ENCODE results near the gene ADAM15.

DNA sequence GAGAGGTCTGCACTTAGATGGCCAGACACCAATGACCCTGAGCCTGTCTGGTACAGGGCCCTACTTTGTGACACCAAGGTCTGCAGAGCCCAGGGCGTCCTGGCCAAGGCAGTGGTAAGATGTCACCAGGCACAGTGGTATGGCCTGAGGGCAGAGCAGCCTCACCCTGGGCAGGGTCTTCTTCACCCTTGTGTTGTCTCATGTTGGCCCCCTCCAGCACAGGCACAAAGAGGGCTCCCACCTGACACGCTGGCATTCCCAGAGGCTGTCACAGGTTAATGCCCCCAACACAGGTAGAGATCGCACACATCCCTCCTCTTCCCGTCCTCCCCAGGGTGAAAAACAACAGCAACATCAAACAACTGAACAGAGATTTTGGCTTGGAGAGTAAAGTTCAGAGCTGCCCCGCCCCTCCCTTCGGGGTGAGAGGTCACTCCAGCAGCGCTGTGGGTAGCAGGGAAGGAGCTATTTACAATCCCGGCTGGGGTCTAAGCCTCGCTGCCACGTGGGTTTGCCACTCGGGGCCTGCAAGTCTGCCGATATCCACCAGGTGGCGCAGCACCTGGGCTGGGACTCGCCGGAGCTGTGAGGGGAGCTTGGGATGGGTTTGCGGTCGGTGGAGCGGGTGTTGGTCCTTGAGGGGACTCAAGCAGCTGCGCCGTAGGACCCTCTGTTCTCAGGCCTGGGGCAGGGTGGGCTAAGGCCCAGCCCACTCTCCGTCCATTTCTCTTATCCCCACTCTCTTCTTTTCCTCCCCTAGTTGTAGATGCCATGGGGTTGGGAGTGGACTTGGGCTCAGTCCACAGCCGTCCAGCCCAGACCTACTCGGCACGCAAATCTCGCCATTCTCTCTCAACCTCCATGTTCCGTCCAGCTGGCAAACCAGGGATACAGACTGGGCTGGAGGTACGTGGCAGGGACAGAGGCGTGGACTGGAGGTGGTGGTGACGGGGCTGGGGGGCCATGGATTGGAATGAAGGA, 40.2 kb downstream of the ADAM15 start:
- TF ChIP-seq, protein P1, sequence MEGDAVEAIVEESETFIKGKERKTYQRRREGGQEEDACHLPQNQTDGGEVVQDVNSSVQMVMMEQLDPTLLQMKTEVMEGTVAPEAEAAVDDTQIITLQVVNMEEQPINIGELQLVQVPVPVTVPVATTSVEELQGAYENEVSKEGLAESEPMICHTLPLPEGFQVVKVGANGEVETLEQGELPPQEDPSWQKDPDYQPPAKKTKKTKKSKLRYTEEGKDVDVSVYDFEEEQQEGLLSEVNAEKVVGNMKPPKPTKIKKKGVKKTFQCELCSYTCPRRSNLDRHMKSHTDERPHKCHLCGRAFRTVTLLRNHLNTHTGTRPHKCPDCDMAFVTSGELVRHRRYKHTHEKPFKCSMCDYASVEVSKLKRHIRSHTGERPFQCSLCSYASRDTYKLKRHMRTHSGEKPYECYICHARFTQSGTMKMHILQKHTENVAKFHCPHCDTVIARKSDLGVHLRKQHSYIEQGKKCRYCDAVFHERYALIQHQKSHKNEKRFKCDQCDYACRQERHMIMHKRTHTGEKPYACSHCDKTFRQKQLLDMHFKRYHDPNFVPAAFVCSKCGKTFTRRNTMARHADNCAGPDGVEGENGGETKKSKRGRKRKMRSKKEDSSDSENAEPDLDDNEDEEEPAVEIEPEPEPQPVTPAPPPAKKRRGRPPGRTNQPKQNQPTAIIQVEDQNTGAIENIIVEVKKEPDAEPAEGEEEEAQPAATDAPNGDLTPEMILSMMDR (IDR thresholded peaks at IDR 0.05; ENCODE audit: low read depth, low read length), result peak; percentile 92
- TF ChIP-seq POLR2A (IDR thresholded peaks at IDR 0.05; ENCODE audit: extremely low read depth, insufficient read length), result no peak
- TF ChIP-seq, protein P2, sequence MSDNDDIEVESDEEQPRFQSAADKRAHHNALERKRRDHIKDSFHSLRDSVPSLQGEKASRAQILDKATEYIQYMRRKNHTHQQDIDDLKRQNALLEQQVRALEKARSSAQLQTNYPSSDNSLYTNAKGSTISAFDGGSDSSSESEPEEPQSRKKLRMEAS (IDR thresholded peaks at IDR 0.05; ENCODE audit: low read depth, low read length), result peak; percentile 96
